ENCODE measurements around the gene LSM12.
"Not testable (repeated sequence)": the region's sequence is repeated elsewhere in the genome, so short reads cannot be mapped to it uniquely, and the experiment has no call there.

The LSM12 gene

GRCh38 chr17:44105941-44106340, 39.5 kb upstream of the LSM12 start:
- Mint-ChIP-seq H3K4me1 (ENCODE audit: low read depth) (no peaks in the 10 kb centered on the region), H3K36me3 (ENCODE audit: low read depth) (no peaks in the 10 kb centered on the region), H3K27me3 (ENCODE audit: low read depth) (no peaks in the 10 kb centered on the region), H3K9me3 (no peaks in the 10 kb centered on the region), H3K27ac (no peak overlapping the region), H3K4me3 (no peak overlapping the region)
- no peak for DNase-seq (ENCODE audit: low spot score)

- no peak for DNase-seq (ENCODE audit: low spot score)
- H3K36me3 Mint-ChIP-seq (ENCODE audit: low read depth), result no peaks in the 10 kb centered on the region
- no peaks in the 10 kb centered on the region for H3K4me1 Mint-ChIP-seq (ENCODE audit: low read depth)
- H3K4me3 Mint-ChIP-seq, result no peak overlapping the region
- H3K27ac Mint-ChIP-seq, result no peak overlapping the region
- no peaks in the 10 kb centered on the region for H3K9me3 Mint-ChIP-seq
- no peaks in the 10 kb centered on the region for H3K27me3 Mint-ChIP-seq (ENCODE audit: low read depth)
Measured at GRCh38 chr17:44105483-44105882, 39.0 kb upstream of the LSM12 start.

- Mint-ChIP-seq H3K4me3 (no peak overlapping the region), H3K27ac (no peak overlapping the region), H3K27me3 (ENCODE audit: low read depth) (no peaks in the 10 kb centered on the region), H3K36me3 (ENCODE audit: low read depth) (no peaks in the 10 kb centered on the region), H3K4me1 (ENCODE audit: low read depth) (peaks cover 2% of the 10 kb centered on the region), H3K9me3 (no peaks in the 10 kb centered on the region)
- DNase-seq (ENCODE audit: low spot score), result no peak
Measured at GRCh38 chr17:44102849-44103622, 36.6 kb upstream of the LSM12 start.

- not testable (repeated sequence) for H3K36me3 Mint-ChIP-seq (ENCODE audit: low read depth); H3K4me1 Mint-ChIP-seq (ENCODE audit: low read depth); H3K27me3 Mint-ChIP-seq (ENCODE audit: low read depth); DNase-seq (ENCODE audit: low spot score); H3K27ac Mint-ChIP-seq; H3K9me3 Mint-ChIP-seq; H3K4me3 Mint-ChIP-seq
Measured at GRCh38 chr17:44101858-44102257, 35.4 kb upstream of the LSM12 start.

- DNase-seq (ENCODE audit: low spot score), result no peak
Measured at GRCh38 chr17:44097110-44097958, 30.9 kb upstream of the LSM12 start.

GRCh38 chr17:44095647-44096496, 29.4 kb upstream of the LSM12 start:
- Mint-ChIP-seq H3K4me3 (no peak overlapping the region), H3K27ac (peak overlapping the region; percentile 26), H3K36me3 (ENCODE audit: low read depth) (no peaks in the 10 kb centered on the region), H3K9me3 (no peaks in the 10 kb centered on the region), H3K4me1 (ENCODE audit: low read depth) (peaks cover 8% of the 10 kb centered on the region), H3K27me3 (ENCODE audit: low read depth) (no peaks in the 10 kb centered on the region)
- no peak for DNase-seq (ENCODE audit: low spot score)

More at GRCh38 chr17:44097110-44097958, 30.9 kb upstream of the LSM12 start:
- H3K9me3 Mint-ChIP-seq, result no peaks in the 10 kb centered on the region
- H3K4me1 Mint-ChIP-seq (ENCODE audit: low read depth), result peaks cover 8% of the 10 kb centered on the region
- no peak overlapping the region for H3K4me3 Mint-ChIP-seq
- H3K27me3 Mint-ChIP-seq (ENCODE audit: low read depth), result no peaks in the 10 kb centered on the region
- no peaks in the 10 kb centered on the region for H3K36me3 Mint-ChIP-seq (ENCODE audit: low read depth)
- no peak overlapping the region for H3K27ac Mint-ChIP-seq

GRCh38 chr17:44095388-44095646, 28.8 kb upstream of the LSM12 start:
- no peaks in the 10 kb centered on the region for H3K36me3 Mint-ChIP-seq (ENCODE audit: low read depth)
- no peak for DNase-seq (ENCODE audit: low spot score)
- peaks cover 8% of the 10 kb centered on the region for H3K4me1 Mint-ChIP-seq (ENCODE audit: low read depth)
- H3K27ac Mint-ChIP-seq, result no peak overlapping the region
- H3K4me3 Mint-ChIP-seq, result no peak overlapping the region
- no peaks in the 10 kb centered on the region for H3K9me3 Mint-ChIP-seq
- H3K27me3 Mint-ChIP-seq (ENCODE audit: low read depth), result no peaks in the 10 kb centered on the region

GRCh38 chr17:44094701-44095387, 28.4 kb upstream of the LSM12 start:
- Mint-ChIP-seq H3K36me3 (ENCODE audit: low read depth) (no peaks in the 10 kb centered on the region), H3K27ac (no peak overlapping the region), H3K27me3 (ENCODE audit: low read depth) (no peaks in the 10 kb centered on the region), H3K4me1 (ENCODE audit: low read depth) (peaks cover 8% of the 10 kb centered on the region), H3K4me3 (no peak overlapping the region), H3K9me3 (no peaks in the 10 kb centered on the region)
- no peak for DNase-seq (ENCODE audit: low spot score)

GRCh38 chr17:44093231-44093900, 26.9 kb upstream of the LSM12 start:
- Mint-ChIP-seq H3K9me3 (no peaks in the 10 kb centered on the region), H3K36me3 (ENCODE audit: low read depth) (peaks cover 3% of the 10 kb centered on the region), H3K4me3 (no peak overlapping the region), H3K27ac (no peak overlapping the region), H3K27me3 (ENCODE audit: low read depth) (no peaks in the 10 kb centered on the region), H3K4me1 (ENCODE audit: low read depth) (peaks cover 8% of the 10 kb centered on the region)
- DNase-seq (ENCODE audit: low spot score), result no peak

- no peaks in the 10 kb centered on the region for H3K9me3 Mint-ChIP-seq
- no peak overlapping the region for H3K4me3 Mint-ChIP-seq
- no peaks in the 10 kb centered on the region for H3K27me3 Mint-ChIP-seq (ENCODE audit: low read depth)
- peaks cover 8% of the 10 kb centered on the region for H3K4me1 Mint-ChIP-seq (ENCODE audit: low read depth)
- no peak for DNase-seq (ENCODE audit: low spot score)
- H3K36me3 Mint-ChIP-seq (ENCODE audit: low read depth), result peaks cover 3% of the 10 kb centered on the region
- no peak overlapping the region for H3K27ac Mint-ChIP-seq
Measured at GRCh38 chr17:44092051-44092450, 25.6 kb upstream of the LSM12 start.

- Mint-ChIP-seq H3K4me1 (ENCODE audit: low read depth) (peaks cover 10% of the 10 kb centered on the region), H3K9me3 (no peaks in the 10 kb centered on the region), H3K36me3 (ENCODE audit: low read depth) (peaks cover 3% of the 10 kb centered on the region), H3K4me3 (no peak overlapping the region), H3K27me3 (ENCODE audit: low read depth) (no peaks in the 10 kb centered on the region), H3K27ac (no peak overlapping the region)
- no peak for DNase-seq (ENCODE audit: low spot score)
Measured at GRCh38 chr17:44091200-44091997, 24.9 kb upstream of the LSM12 start.

- no peak for DNase-seq (ENCODE audit: low spot score)
- Mint-ChIP-seq H3K27ac (no peak overlapping the region), H3K4me1 (ENCODE audit: low read depth) (peaks cover 6% of the 10 kb centered on the region), H3K9me3 (no peaks in the 10 kb centered on the region), H3K36me3 (ENCODE audit: low read depth) (peaks cover 5% of the 10 kb centered on the region), H3K27me3 (ENCODE audit: low read depth) (no peaks in the 10 kb centered on the region), H3K4me3 (no peak overlapping the region)
Measured at GRCh38 chr17:44088254-44088653, 21.8 kb upstream of the LSM12 start.
